HG03108 (cell line): ENCODE results near the gene PGLYRP4.
"Not testable (repeated sequence)": the region's sequence is repeated elsewhere in the genome, so short reads cannot be mapped to it uniquely, and the experiment has no call there.

Experiments
- ATAC-seq: cut with Tn5 transposase; IDR thresholded peaks from one replicate; pipeline ENCODE4 v1.9.1; 2021; ENCODE audit warnings: moderate library complexity; ENCODE audit not compliant: unreplicated experiment

Gene PGLYRP4

GRCh38 chr1:153357076-153357852 lies 8.6 kb upstream of the PGLYRP4 start:
- no peak for ATAC-seq

- no peak for ATAC-seq
Observed at GRCh38 chr1:153356392-153357075, 7.9 kb upstream of the PGLYRP4 start.

GRCh38 chr1:153355445-153356071 lies 6.9 kb upstream of the PGLYRP4 start:
- ATAC-seq, result no peak

GRCh38 chr1:153354515-153355193 lies 6.0 kb upstream of the PGLYRP4 start:
- no peak for ATAC-seq

- ATAC-seq, result no peak
Observed at GRCh38 chr1:153353226-153353947, 4.7 kb upstream of the PGLYRP4 start.

- no peak for ATAC-seq
Observed at GRCh38 chr1:153352523-153352922, 3.9 kb upstream of the PGLYRP4 start.

- no peak for ATAC-seq
Observed at GRCh38 chr1:153350321-153350957, 1.8 kb upstream of the PGLYRP4 start.

- no peak for ATAC-seq
Observed at GRCh38 chr1:153349363-153350320, 1.0 kb upstream of the PGLYRP4 start.

- no peak for ATAC-seq
Observed at GRCh38 chr1:153347856-153348255, 785 bp downstream of the PGLYRP4 start.

GRCh38 chr1:153347049-153347448 lies 1.6 kb downstream of the PGLYRP4 start:
- not testable (repeated sequence) for ATAC-seq

GRCh38 chr1:153346077-153346723 lies 2.4 kb downstream of the PGLYRP4 start:
- ATAC-seq, result no peak

GRCh38 chr1:153345187-153346076 lies 3.2 kb downstream of the PGLYRP4 start:
- no peak for ATAC-seq

- no peak for ATAC-seq
Observed at GRCh38 chr1:153344718-153345025, 4.0 kb downstream of the PGLYRP4 start.

- no peak for ATAC-seq
Observed at GRCh38 chr1:153343811-153344717, 4.6 kb downstream of the PGLYRP4 start.

GRCh38 chr1:153343040-153343681 lies 5.5 kb downstream of the PGLYRP4 start:
- no peak for ATAC-seq

GRCh38 chr1:153342178-153342577 lies 6.5 kb downstream of the PGLYRP4 start:
- no peak for ATAC-seq
